CD4-positive, alpha-beta memory T cell (primary cell): ENCODE measurements around the gene PRCC. TPM values are rescaled to one million over a fixed set of nuclear protein-coding genes. Genes with fewer than 3 reads are reported as not detected.
A peak's percentile ranks its signal among the peaks of the same experiment; 100 is the strongest.

Experiments
- CTCF ChIA-PET: fragments of 350-600 bp; sonication (Branson Sonifier 250); formaldehyde crosslinking; loops from one replicate; lab custom pipeline; 2021; ENCODE audit warnings: inconsistent platforms; ENCODE audit not compliant: partially characterized antibody; lab: Charles Lee
- POLR2A ChIA-PET: fragments of 350-600 bp; sonication (Branson Sonifier 250); formaldehyde crosslinking; loops from one replicate; lab custom pipeline; 2021; ENCODE audit not compliant: partially characterized antibody; lab: Charles Lee
- DNase-seq, 5 donors: peaks; one replicate each; pipeline versions ENCODE4 v3.0.0 to v3.0.0-alpha.2; 2020 to 2022; ENCODE audit warnings: mixed read lengths in 1 of 5
- H3K27ac ChIP-seq: one replicate; pipeline ENCODE4 v1.7.0; 2013; ENCODE audit warnings: low read depth, low read length
- H3K27me3 ChIP-seq: 2 replicates; pipeline ENCODE4 v1.7.0; 2013; ENCODE audit warnings: mild to moderate bottlenecking, low read length, moderate library complexity; ENCODE audit not compliant: insufficient read depth
- H3K36me3 ChIP-seq: 2 replicates; pipeline ENCODE4 v1.7.0; 2013; ENCODE audit warnings: mild to moderate bottlenecking, low read length, moderate library complexity; ENCODE audit not compliant: insufficient read depth
- H3K4me1 ChIP-seq: 2 replicates; pipeline ENCODE4 v1.7.0; 2013; ENCODE audit warnings: mild to moderate bottlenecking, low read length, moderate library complexity; ENCODE audit not compliant: insufficient read depth
- H3K4me3 ChIP-seq, 2 donors: one replicate each; pipeline ENCODE4 v1.7.0; 2013; ENCODE audit warnings: low read length in 2 of 2, mild to moderate bottlenecking in 1 of 2
- H3K9me3 ChIP-seq, 2 donors: one replicate each; pipeline ENCODE4 v1.7.0; 2013; ENCODE audit warnings: low read length in 2 of 2, control low read depth in 1 of 2; ENCODE audit not compliant: control insufficient read depth in 1 of 2
- H3K27ac Mint-ChIP-seq, 7 donors: one replicate each; pipeline ENCODE4 v1.8.0; 2020 to 2021; ENCODE audit warnings: mixed read lengths in 7 of 7, mild to moderate bottlenecking in 6 of 7, inconsistent platforms in 3 of 7, moderate library complexity in 3 of 7
- H3K27me3 Mint-ChIP-seq, 2 donors: one replicate each; pipeline ENCODE4 v1.8.0; 2020 to 2021; ENCODE audit warnings: mixed read lengths in 2 of 2
- H3K36me3 Mint-ChIP-seq, 2 donors: one replicate each; pipeline ENCODE4 v1.8.0; 2020 to 2021; ENCODE audit warnings: mixed read lengths in 2 of 2, inconsistent platforms in 1 of 2, mild to moderate bottlenecking in 1 of 2
- H3K4me1 Mint-ChIP-seq, 4 donors: one replicate each; pipeline ENCODE4 v1.8.0; 2020 to 2021; ENCODE audit warnings: mixed read lengths in 4 of 4, mild to moderate bottlenecking in 1 of 4
- H3K4me3 Mint-ChIP-seq, 8 donors: one replicate each; pipeline ENCODE4 v1.8.0; 2020 to 2021; ENCODE audit warnings: mixed read lengths in 8 of 8, mild to moderate bottlenecking in 7 of 8, moderate library complexity in 6 of 8, inconsistent platforms in 3 of 8
- H3K9me3 Mint-ChIP-seq, 8 donors: one replicate each; pipeline ENCODE4 v1.8.0; 2020 to 2021; ENCODE audit warnings: mixed read lengths in 8 of 8, mild to moderate bottlenecking in 5 of 8, inconsistent platforms in 3 of 8, moderate library complexity in 1 of 8
- intact Hi-C: fragments of 100-400 bp; cut with micrococcal nuclease; formaldehyde crosslinking; loops from one replicate; pipeline ENCODE4 v1.15.1; 2023
- polyA plus RNA-seq, 2 donors: library from polyadenylated mRNA; unstranded; fragments of 300-500 nt; fragmentation: Illumina TruSeq; gene quantifications; one replicate each; pipeline ENCODE4 v1.2.3, GENCODE V29; 2021
- total RNA-seq, 2 experiments: library from RNA; stranded (reverse); gene quantifications; one replicate each; pipeline ENCODE4 v1.2.3, GENCODE V29; 2021

PRCC gene
- total and polyA plus RNA-seq, 4 experiments from 2014 or later: 32.8 to 61.3 (median 56.8) TPM

DNA sequence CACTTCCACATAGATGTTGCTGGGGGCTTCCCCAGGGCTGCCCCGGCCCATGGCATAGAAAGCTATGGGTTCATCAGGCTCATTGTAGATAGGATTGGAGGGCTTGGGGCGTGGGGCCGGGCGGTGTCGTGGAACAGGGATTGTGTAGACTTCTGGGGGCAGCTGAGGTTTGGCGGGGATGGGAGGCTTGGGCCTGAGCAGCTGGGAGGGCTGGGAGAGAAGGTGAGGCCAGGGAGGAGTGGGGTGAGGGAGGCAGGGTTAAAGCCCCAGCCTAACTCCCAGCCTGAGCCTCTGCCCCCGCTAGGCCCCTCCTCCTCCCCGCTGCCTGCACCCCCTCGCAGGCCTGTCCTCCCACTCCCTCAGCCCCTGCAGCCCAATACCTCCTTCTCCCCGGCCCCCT is 41.9 kb downstream of the PRCC start:
- H3K27ac Mint-ChIP-seq: peak overlapping the region; percentile 18 to 93 (median 81)
- H3K27me3 Mint-ChIP-seq: no peaks in the 10 kb centered on the region
- Histone ChIP-seq H3K36me3 (peaks cover 29% of the 10 kb centered on the region), H3K4me3 (no peak overlapping the region), H3K27me3 (no peaks in the 10 kb centered on the region), H3K27ac (peak overlapping the region; percentile 18), H3K4me1 (peaks cover 63% of the 10 kb centered on the region), H3K9me3 (no peaks in the 10 kb centered on the region)
- DNase-seq: no peak
- ChIA-PET CTCF (interaction anchor here (1.1 to 3.6 kb wide), 4 partner anchors 8 to 51 kb away, joined by 3 to 31 read pairs (median 7); partner anchors contain the start of gene NTRK1), POLR2A (interaction anchor here (1.5 to 1.6 kb wide), 2 partner anchors 8 to 58 kb away, joined by 3 to 4 read pairs; partner anchors contain the start of gene HDGF)
- peaks cover 47 to 79% (median 51%) of the 10 kb centered on the region in 4 donors for H3K4me1 Mint-ChIP-seq
- H3K9me3 Mint-ChIP-seq: peaks cover 0 to 2% (median 0%) of the 10 kb centered on the region in 8 donors
- H3K36me3 Mint-ChIP-seq: peaks cover 42 to 73% of the 10 kb centered on the region in 2 donors
- peak overlapping the region in 1 of 8 donors; percentile 26 for H3K4me3 Mint-ChIP-seq
- intact Hi-C loops: no loop called here

DNA sequence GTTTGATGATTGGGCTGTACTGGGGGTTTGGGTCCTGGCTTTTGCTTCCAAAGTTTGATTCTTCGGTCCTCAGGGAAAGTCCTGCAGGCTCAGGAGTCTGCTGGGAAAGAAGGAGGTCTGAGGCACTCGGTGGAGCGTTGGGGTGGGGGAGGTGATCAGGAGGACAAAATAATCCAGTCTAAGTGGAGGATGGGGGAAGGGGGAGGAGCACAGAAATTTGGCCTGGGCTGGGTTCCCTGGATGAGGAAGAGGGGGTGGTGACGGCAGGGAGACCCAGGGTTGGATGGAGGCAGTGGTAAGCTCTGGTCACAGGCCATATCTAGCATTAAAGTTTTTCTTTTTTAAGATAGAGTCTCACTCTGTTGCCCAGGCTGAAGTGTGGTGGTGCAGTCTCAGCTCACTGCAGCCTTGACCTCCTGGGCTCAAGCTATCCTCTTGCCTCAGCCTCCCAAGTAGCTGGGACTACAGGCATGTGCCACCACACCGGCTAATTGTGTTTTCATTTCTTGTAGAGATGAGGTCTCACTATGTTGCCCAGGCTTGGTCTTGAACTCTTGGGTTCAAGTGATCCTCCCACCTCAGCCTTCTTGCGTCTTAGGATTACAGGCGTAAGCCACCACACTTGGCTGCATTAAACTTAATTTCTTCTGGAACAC is 42.5 kb downstream of the PRCC start:
- peaks cover 69% of the 10 kb centered on the region for H3K4me1 ChIP-seq
- CTCF ChIA-PET: interaction anchor here (1.4 to 3.6 kb wide), 4 partner anchors 13 to 84 kb away, joined by 3 to 31 read pairs (median 6); partner anchors contain the start of gene NTRK1
- POLR2A ChIA-PET: interaction anchor here (1.2 to 1.5 kb wide), 3 partner anchors 8 to 50 kb away, joined by 3 read pairs; no protein-coding TSS in a partner anchor
- no peak for DNase-seq
- H3K4me3 ChIP-seq: no peak overlapping the region
- H3K9me3 Mint-ChIP-seq: peaks cover 0 to 2% (median 0%) of the 10 kb centered on the region in 8 donors
- peak overlapping the region in 5 of 7 donors; percentile 46 to 85 (median 52) for H3K27ac Mint-ChIP-seq
- intact Hi-C loops: no loop called here
- H3K36me3 Mint-ChIP-seq: peaks cover 46 to 77% of the 10 kb centered on the region in 2 donors
- no peak overlapping the region for H3K27ac ChIP-seq
- no peak overlapping the region for H3K4me3 Mint-ChIP-seq
- H3K27me3 Mint-ChIP-seq: no peaks in the 10 kb centered on the region
- H3K4me1 Mint-ChIP-seq: peaks cover 49 to 79% (median 53%) of the 10 kb centered on the region in 4 donors
- H3K9me3 ChIP-seq: no peaks in the 10 kb centered on the region
- H3K27me3 ChIP-seq: no peaks in the 10 kb centered on the region
- H3K36me3 ChIP-seq: peaks cover 29% of the 10 kb centered on the region

DNA sequence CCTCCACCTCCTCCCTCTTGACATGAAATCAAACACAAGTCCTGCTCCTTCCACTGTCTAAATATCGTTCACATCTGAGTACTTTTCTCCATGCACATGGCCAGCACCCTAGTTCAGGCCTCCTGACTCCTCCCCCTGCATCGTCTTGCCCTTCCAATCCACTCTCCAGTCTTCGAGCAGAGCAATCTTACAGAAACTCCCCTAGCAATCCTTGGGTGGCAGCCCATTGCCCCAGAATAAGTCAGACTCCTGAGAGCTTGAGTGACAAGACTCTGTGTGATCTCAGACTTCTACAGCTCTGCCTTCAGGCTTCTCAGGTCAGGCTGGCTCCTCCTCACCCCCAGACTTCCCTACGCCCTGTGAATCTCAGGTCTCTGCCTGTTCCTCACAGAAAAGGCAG is 43.8 kb downstream of the PRCC start:
- Histone ChIP-seq H3K4me1 (peaks cover 82% of the 10 kb centered on the region), H3K4me3 (no peak overlapping the region), H3K27ac (no peak overlapping the region), H3K9me3 (no peaks in the 10 kb centered on the region), H3K27me3 (no peaks in the 10 kb centered on the region), H3K36me3 (peaks cover 29% of the 10 kb centered on the region)
- peak overlapping the region; percentile 70 to 100 (median 90) for H3K27ac Mint-ChIP-seq
- peak overlapping the region in 3 of 8 donors; percentile 12 to 26 (median 20) for H3K4me3 Mint-ChIP-seq
- H3K27me3 Mint-ChIP-seq: no peaks in the 10 kb centered on the region
- ChIA-PET CTCF (interaction anchor here (1.4 to 4.4 kb wide), 4 partner anchors 11 to 85 kb away, joined by 3 to 42 read pairs (median 6); no protein-coding TSS in a partner anchor), POLR2A (interaction anchor here (1.2 to 3.8 kb wide), 3 partner anchors 9 to 49 kb away, joined by 3 to 16 read pairs (median 3); partner anchors contain the start of gene NTRK1)
- peaks cover 54 to 85% (median 61%) of the 10 kb centered on the region in 4 donors for H3K4me1 Mint-ChIP-seq
- no peak for DNase-seq
- intact Hi-C loops: no loop called here
- no peaks in the 10 kb centered on the region for H3K9me3 Mint-ChIP-seq
- peaks cover 46 to 73% of the 10 kb centered on the region in 2 donors for H3K36me3 Mint-ChIP-seq

DNA sequence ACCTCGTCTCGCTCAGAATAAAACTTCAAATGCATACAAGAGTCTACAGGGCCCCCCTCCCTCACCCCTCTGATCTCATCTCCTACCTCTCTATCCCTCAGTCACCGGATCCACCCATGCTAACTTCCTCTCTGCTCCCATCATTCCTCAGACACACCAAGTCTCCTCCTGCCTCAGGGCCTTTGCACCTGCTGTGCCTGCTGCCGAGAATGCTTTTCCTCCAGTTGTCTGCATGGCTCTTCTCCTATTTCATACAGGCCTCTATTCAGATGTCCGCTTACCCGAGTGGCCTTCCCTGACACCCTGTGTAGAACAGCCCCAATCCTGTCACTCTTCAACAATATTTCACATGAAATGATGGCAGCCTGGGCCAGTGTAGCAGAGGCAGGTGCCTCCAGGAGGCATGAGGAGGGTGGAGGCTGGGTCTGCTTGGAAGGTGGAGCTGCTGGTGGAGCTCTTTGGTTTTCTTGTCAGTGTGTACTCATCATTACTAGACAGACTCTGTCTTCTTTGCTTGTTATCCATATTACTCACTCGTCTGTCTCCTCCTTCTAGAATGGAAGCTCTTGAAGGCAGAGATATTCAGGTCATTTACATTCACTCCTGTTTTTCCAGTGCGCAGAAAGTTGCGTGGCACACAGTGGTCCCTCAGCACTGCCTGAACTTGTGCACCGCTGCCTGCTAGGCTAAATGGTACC is 45.1 kb downstream of the PRCC start:
- POLR2A ChIA-PET: interaction anchor here (0.9 to 3.8 kb wide), 6 partner anchors 10 to 60 kb away, joined by 3 to 16 read pairs (median 6); partner anchors contain the start of genes NTRK1 and PRCC

DNA sequence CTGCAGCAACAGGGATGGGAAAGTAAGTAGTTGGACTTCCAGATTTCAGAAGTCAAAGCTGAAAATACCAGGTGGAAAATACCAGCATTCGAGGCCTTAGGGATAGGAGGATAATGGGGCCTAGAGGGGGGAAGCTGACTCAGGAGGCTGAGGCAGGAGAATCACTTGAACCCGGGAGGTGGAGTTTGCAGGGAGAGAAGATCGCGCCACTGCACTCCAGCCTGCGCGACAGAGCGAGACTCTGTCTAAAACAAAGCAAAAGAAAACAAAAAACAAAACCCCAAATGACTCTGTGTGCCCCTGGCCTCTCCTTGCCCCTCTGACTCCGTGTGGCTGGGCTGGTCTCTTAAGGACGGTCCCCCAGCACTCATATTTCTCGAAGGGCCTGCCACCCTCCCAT is 46.0 kb downstream of the PRCC start:
- ChIA-PET POLR2A (interaction anchor here (0.9 to 3.8 kb wide), 10 partner anchors 8 to 73 kb away, joined by 3 to 16 read pairs (median 5); partner anchors contain the start of genes MRPL24 and NTRK1), CTCF (interaction anchor here (1.0 to 5.2 kb wide), 14 partner anchors 10 to 87 kb away, joined by 3 to 56 read pairs (median 6); partner anchors contain the start of genes INSRR, NTRK1 and PRCC)
- H3K4me3 Mint-ChIP-seq: peak overlapping the region; percentile 92 to 95 (median 94)
- Histone ChIP-seq H3K4me1 (peaks cover 86% of the 10 kb centered on the region), H3K9me3 (no peaks in the 10 kb centered on the region), H3K4me3 (peak overlapping the region; percentile 43 to 73), H3K27ac (peak overlapping the region; percentile 100), H3K27me3 (no peaks in the 10 kb centered on the region), H3K36me3 (peaks cover 21% of the 10 kb centered on the region)
- peaks cover 0 to 5% of the 10 kb centered on the region in 2 donors for H3K27me3 Mint-ChIP-seq
- intact Hi-C loops: no loop called here
- peaks cover 0 to 6% (median 0%) of the 10 kb centered on the region in 8 donors for H3K9me3 Mint-ChIP-seq
- peaks cover 51 to 81% (median 63%) of the 10 kb centered on the region in 4 donors for H3K4me1 Mint-ChIP-seq
- DNase-seq: no peak
- peak overlapping the region; percentile 74 to 100 (median 100) for H3K27ac Mint-ChIP-seq
- H3K36me3 Mint-ChIP-seq: peaks cover 30 to 62% of the 10 kb centered on the region in 2 donors

More for the DNA sequence above, 45.1 kb downstream of the PRCC start:
- intact Hi-C loops: no loop called here
- Mint-ChIP-seq H3K4me3 (peak overlapping the region in 7 of 8 donors; percentile 20 to 95 (median 41)), H3K9me3 (peaks cover 0 to 6% (median 0%) of the 10 kb centered on the region in 8 donors), H3K27me3 (peaks cover 0 to 5% of the 10 kb centered on the region in 2 donors), H3K4me1 (peaks cover 56 to 84% (median 68%) of the 10 kb centered on the region in 4 donors), H3K27ac (peak overlapping the region; percentile 74 to 100 (median 100)), H3K36me3 (peaks cover 39 to 70% of the 10 kb centered on the region in 2 donors)
- no peaks in the 10 kb centered on the region for H3K9me3 ChIP-seq
- peaks cover 21% of the 10 kb centered on the region for H3K36me3 ChIP-seq
- no peak overlapping the region for H3K4me3 ChIP-seq
- peak overlapping the region; percentile 100 for H3K27ac ChIP-seq
- DNase-seq: no peak
- H3K27me3 ChIP-seq: no peaks in the 10 kb centered on the region
- CTCF ChIA-PET: interaction anchor here (1.0 to 5.2 kb wide), 8 partner anchors 10 to 86 kb away, joined by 3 to 56 read pairs (median 6); partner anchors contain the start of genes INSRR and NTRK1
- peaks cover 88% of the 10 kb centered on the region for H3K4me1 ChIP-seq

DNA sequence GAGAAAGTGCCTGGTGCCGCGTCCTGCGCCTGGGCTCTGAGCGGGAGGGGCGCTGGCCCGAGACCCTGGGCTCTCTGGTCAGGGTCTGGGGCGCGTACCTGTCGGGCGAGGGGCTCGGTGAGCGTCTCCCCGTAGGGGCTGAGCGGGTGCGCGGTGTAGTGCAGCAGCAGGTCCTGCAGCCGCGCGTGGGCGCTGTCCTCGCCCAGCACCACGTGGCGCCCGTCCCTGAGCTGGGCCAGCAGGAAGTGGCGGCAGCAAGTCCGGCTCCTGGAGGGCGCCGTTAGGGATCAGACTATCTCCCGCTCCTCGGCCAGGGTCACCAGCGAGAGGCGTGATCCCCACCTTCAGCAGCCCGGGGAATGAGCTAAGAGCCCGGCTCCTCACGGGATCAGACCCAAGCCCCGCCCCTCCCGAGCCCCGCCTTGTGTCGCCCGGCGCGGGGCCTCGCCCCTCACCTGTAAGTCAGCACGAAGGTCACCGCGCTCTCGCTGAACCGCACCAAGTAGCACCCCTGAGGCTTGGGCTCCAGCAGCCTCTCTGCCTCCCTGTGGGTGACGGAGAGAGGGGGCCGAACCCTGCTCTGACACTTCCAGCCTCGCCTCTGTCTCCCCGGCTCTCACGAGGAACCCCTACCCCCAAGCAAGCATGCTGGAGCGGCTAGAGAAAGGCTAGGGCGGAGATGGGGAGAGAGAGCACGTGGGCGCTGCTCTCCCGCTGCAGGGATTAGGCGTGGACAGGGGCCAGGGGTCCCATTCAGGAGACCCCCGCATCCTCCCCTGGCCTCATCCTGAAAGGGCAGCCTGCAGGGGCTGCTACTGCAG is 46.6 kb downstream of the PRCC start:
- H3K9me3 Mint-ChIP-seq: peaks cover 0 to 6% (median 0%) of the 10 kb centered on the region in 8 donors
- Histone ChIP-seq H3K36me3 (peaks cover 21% of the 10 kb centered on the region), H3K27ac (peak overlapping the region; percentile 100), H3K4me1 (peaks cover 80% of the 10 kb centered on the region), H3K27me3 (no peaks in the 10 kb centered on the region), H3K9me3 (no peaks in the 10 kb centered on the region), H3K4me3 (peak overlapping the region; percentile 73 to 97)
- peaks cover 0 to 5% of the 10 kb centered on the region in 2 donors for H3K27me3 Mint-ChIP-seq
- H3K4me1 Mint-ChIP-seq: peaks cover 47 to 78% (median 63%) of the 10 kb centered on the region in 4 donors
- intact Hi-C loops: no loop called here
- POLR2A ChIA-PET: interaction anchor here (0.8 to 3.8 kb wide), 13 partner anchors 8 to 86 kb away, joined by 3 to 16 read pairs (median 5); partner anchors contain the start of genes ISG20L2, METTL25B, MRPL24 and NTRK1
- H3K4me3 Mint-ChIP-seq: peak overlapping the region; percentile 92 to 95 (median 94)
- DNase-seq: peak; percentile 79 to 91 (median 83)
- CTCF ChIA-PET: interaction anchor here (0.7 to 5.2 kb wide), 19 partner anchors 9 to 156 kb away, joined by 3 to 56 read pairs (median 5); partner anchors contain the start of genes INSRR, NTRK1 and PRCC
- peaks cover 25 to 58% of the 10 kb centered on the region in 2 donors for H3K36me3 Mint-ChIP-seq
- peak overlapping the region; percentile 99 to 100 (median 100) for H3K27ac Mint-ChIP-seq
